Muscle of arm (tissue), 14 donors: ENCODE measurements around the gene GUCY1A1. TPM values are rescaled to one million over a fixed set of nuclear protein-coding genes. Genes with fewer than 3 reads are reported as not detected.
"Not testable (repeated sequence)": the region's sequence is repeated elsewhere in the genome, so short reads cannot be mapped to it uniquely, and the experiment has no call there.

Source experiments
- DNase-seq: peaks from one replicate; pipeline ENCODE4 v3.0.0-alpha.2; 2013
- long read RNA-seq, 11 donors: transcript quantifications; one replicate each; lab custom pipeline, GENCODE V29; 2026
- polyA plus RNA-seq, 12 donors: library from polyadenylated mRNA; unstranded; fragments of 120-200 nt; gene quantifications; one replicate each; pipeline ENCODE4 v1.2.1, GENCODE V29; 2013; ENCODE audit not compliant: insufficient read length in 12 of 12

Gene GUCY1A1
- 10 to 100 TPM in 11 of 12 donors, not detected in 1; 12.9 to 28.7 (median 15.6) TPM for polyA plus RNA-seq
- long read RNA-seq, donor 1, partial matches to known transcripts, result 9 of 16 reads
- long read RNA-seq, donor 1, other reads (novel, unspliced or antisense), result 0 of 16 reads
- long read RNA-seq, donor 2, full-length matches to known transcripts, result 6 of 6 reads
- long read RNA-seq, donor 2, partial matches to known transcripts, result 0 of 6 reads
- long read RNA-seq, donor 2, other reads (novel, unspliced or antisense), result 0 of 6 reads
- long read RNA-seq, donor 3, result 0 reads
- long read RNA-seq, donor 4, partial matches to known transcripts, result 0 of 3 reads
- long read RNA-seq, donor 4, other reads (novel, unspliced or antisense), result 0 of 3 reads
- long read RNA-seq, donor 5, partial matches to known transcripts, result 10 of 10 reads
- long read RNA-seq, donor 5, other reads (novel, unspliced or antisense), result 0 of 10 reads
- long read RNA-seq, donor 6, result 0 reads
- long read RNA-seq, donor 7, partial matches to known transcripts, result 0 of 1 reads
- long read RNA-seq, donor 7, other reads (novel, unspliced or antisense), result 0 of 1 reads
- long read RNA-seq, donor 8, partial matches to known transcripts, result 7 of 8 reads
- long read RNA-seq, donor 8, other reads (novel, unspliced or antisense), result 0 of 8 reads
- long read RNA-seq, donor 9, result 0 reads
- long read RNA-seq, donor 10, partial matches to known transcripts, result 0 of 3 reads
- long read RNA-seq, donor 10, other reads (novel, unspliced or antisense), result 0 of 3 reads
- long read RNA-seq, donor 11, full-length matches to known transcripts, result 6 of 15 reads
- long read RNA-seq, donor 11, partial matches to known transcripts, result 9 of 15 reads
- long read RNA-seq, donor 11, other reads (novel, unspliced or antisense), result 0 of 15 reads

GRCh38 chr4:155666344-155667221 is at the start of gene GUCY1A1:
Gene GUCY1A1 (plus strand): TSS chr4:155666848. CDS start chr4:155696868, 30,020 bp downstream.
- DNase-seq, result peak; percentile 51

GRCh38 chr4:155617296-155617695 is 49.4 kb upstream of the GUCY1A1 start:
- DNase-seq, result no peak

GRCh38 chr4:155618183-155618838 is 48.3 kb upstream of the GUCY1A1 start:
- no peak for DNase-seq

DNA sequence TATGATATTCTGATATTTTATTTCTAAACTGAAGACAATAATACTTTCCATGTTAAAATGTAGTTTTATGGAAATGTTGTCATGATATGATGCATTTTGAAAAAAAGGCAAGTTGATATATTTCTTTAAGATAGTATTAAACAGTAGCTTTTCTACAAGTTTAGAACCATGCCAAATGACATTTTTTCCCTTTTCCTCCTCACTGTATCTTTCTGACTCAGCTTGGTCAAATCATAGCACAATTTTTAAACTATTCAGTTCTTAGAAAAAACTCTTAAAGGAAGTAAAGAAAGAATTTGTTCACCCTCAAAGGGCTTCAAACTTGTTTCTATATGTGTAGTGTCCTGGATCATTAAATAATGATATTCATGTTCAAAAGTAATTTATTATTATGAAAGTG is 46.0 kb upstream of the GUCY1A1 start:
- no peak for DNase-seq

- DNase-seq, result no peak
These were observed 42.2 kb upstream of the GUCY1A1 start for GRCh38 chr4:155624478-155624877.

DNA sequence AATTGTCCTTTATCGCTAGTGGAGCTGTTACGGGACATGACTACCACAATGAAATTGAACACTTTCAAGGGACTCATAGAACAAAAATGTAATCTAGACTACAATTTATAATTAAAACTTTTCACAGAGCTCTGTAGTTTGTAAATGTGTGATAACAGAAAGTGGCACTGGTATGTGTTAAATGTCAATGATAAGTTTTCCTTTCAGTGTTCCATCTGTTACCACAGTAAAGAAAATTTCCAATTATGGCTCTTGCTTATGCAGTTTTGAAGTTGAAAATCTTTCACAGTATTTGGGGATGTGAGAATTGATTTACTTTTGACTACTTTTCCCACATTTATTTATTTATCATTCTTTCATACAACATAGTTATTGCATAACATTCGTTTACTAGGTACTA is 40.1 kb upstream of the GUCY1A1 start:
- no peak for DNase-seq

DNA sequence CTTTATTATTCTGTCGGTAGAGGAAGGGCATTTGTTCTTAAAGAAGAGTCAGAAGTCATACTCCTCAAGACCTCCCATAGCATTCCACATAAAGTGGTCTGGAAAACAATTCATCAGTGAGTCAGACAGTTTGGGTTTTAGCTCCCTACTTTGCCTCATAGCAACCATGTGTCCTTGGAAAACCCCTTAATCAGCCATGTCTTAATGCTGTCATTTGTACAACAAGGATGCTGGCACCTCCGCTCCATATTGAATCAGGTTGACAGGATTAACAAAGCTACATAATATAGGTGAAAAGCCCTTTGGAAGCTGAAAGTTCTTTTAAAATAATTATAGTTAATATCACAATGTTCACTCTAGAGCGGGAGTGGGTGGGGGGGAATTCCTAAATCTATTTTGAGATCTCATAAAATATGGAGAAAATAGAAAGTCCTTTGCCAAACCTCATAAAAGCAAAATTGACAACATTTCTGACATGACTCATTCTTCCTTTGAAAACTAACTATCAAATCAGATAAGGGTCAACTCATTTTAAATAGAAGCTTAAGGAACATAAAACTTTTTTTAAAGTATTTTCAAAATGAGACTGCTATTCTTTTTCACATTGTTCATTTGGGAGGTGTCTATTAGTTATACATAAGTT is 37.3 kb upstream of the GUCY1A1 start:
- DNase-seq, result no peak

DNA sequence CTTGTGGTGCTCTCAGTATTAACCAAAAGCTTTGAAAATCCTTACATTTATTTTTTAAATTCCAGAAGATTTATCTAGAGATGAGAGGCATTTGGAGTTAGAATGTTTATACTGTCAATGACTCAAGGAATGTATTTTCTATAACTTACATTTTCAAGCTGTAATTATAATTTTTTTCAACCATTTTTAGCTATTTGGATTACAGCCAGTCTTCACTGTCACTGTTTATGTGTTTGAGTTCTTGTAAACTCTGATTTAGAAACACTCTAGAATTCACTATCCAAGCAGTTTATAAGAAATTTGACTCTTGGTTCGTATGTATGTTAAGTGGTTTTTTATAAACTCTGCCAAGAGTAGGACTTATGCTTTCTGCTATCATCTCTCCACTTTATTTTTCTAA is 36.7 kb upstream of the GUCY1A1 start:
- DNase-seq, result no peak

GRCh38 chr4:155632310-155632840 is 34.3 kb upstream of the GUCY1A1 start:
- no peak for DNase-seq

GRCh38 chr4:155638195-155638965 is 28.3 kb upstream of the GUCY1A1 start:
- no peak for DNase-seq

DNA sequence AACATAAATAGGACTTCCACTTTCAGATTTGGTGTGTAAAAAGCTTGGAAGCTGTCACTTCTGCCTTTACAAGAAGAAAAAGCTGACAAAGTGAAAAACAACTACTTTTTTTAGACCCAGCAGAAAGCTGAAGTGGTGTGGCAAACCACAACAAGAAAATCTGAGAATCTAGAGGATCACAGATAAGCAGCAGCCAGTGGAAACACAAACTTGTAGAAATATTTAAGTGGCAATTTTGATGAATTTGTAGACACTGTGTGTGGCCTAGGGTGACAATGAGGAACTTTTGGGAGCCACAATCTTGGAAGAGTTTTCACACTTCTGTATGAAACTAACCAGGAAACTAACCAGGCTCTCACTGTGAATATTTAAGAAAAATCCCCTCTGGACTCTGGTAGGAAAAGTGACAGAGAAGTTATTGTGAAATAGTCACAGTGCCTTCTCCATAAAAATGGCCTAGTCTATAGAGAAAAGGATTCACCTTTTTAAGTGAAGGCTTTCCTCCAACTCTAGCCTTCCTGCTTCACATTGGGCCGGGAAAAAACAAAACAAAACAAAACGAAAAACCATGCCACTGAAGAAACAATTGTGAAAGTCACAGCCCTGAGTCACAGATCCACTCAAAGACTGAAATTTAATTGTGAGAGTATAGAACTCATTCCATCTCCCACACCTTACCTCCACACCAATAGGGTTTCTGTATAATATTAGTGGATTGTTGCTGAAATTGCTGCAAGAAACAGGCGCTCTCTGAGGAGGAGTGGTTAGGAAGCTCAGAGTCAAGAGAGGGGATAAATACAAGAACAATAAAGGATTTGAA is 26.7 kb upstream of the GUCY1A1 start:
- no peak for DNase-seq

DNA sequence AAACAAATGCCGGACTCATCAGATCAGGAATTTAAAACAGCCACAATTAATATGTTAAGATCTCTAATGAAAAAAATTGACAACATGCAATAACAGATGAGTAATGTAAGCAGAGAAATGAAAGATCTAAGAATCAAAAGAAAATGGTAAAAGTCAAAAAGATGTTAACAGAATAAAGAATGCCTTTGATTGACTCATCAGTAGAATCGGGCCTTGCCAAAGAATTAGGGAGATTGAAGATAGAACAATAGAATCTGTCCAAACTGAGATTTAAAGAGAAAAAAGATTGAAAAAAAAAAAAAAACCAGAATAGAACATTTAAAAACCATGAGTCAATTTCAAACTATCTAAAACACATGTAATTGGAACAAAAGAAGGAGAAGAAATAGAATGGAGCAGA is 25.9 kb upstream of the GUCY1A1 start:
- DNase-seq, result no peak

GRCh38 chr4:155643087-155643486 is 23.6 kb upstream of the GUCY1A1 start:
- DNase-seq, result no peak

- no peak for DNase-seq
These were observed 20.6 kb upstream of the GUCY1A1 start for GRCh38 chr4:155646001-155646400.

GRCh38 chr4:155650785-155651184 is 15.9 kb upstream of the GUCY1A1 start:
- DNase-seq, result not testable (repeated sequence)

DNA sequence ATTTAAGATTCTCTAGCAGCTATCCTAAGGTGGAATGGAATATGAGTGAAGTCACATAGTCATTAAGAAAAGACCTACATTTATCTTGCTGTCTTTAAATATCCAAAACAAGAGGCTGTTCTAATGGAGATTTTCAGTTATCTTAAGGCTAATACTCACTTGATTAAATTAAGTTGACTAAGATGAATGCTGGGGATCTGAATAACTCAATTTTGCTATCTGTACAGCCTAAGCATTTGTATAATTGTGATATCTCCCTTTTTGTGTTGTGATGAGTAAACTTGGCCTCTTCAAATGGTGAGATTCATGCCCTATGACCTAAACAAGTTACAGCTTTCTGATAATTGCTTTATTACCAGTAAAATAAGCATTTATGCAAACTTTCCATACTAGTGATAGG is 13.6 kb upstream of the GUCY1A1 start:
- no peak for DNase-seq

DNA sequence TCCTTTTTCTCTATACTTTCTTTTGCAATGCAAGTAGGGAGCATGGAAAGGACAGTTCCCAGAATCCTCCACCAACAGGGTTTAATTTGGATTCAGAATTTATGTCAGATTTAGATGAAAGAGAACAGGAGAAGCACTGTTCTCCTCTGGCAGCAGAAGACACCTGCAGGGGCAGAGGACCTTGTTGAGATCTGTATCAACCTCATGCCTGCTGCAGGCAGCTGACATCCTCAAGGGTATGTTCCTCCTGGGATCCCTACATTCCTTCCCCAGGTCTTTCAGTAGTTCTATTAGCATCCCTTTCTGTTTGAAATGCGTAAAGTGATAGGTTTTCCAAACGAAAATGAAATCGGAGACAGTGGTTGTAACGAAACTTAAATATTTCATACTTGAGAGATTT is 10.6 kb upstream of the GUCY1A1 start:
- no peak for DNase-seq

GRCh38 chr4:155657169-155657568 is 9.5 kb upstream of the GUCY1A1 start:
- DNase-seq, result no peak
